HG02981 (cell line): ENCODE results near the gene SPRR2A.
"Not testable (repeated sequence)": the region's sequence is repeated elsewhere in the genome, so short reads cannot be mapped to it uniquely, and the experiment has no call there.

Source experiments
- ATAC-seq: cut with Tn5 transposase; IDR thresholded peaks from one replicate; pipeline ENCODE4 v1.9.1; 2021; ENCODE audit warnings: mild to moderate bottlenecking, moderate library complexity; ENCODE audit not compliant: unreplicated experiment

SPRR2A gene

GRCh38 chr1:153057375-153057774 is at the start of gene SPRR2A:
TSS of gene SPRR2A (minus strand) at chr1:153057512. CDS start at chr1:153056735, 777 bp downstream.
- ATAC-seq, result no peak

GRCh38 chr1:153100245-153100644 is 42.9 kb upstream of the SPRR2A start:
- no peak for ATAC-seq

- no peak for ATAC-seq
Observed at GRCh38 chr1:153099461-153100045, 42.2 kb upstream of the SPRR2A start.

- ATAC-seq, result no peak
Observed at GRCh38 chr1:153095764-153096163, 38.5 kb upstream of the SPRR2A start.

DNA sequence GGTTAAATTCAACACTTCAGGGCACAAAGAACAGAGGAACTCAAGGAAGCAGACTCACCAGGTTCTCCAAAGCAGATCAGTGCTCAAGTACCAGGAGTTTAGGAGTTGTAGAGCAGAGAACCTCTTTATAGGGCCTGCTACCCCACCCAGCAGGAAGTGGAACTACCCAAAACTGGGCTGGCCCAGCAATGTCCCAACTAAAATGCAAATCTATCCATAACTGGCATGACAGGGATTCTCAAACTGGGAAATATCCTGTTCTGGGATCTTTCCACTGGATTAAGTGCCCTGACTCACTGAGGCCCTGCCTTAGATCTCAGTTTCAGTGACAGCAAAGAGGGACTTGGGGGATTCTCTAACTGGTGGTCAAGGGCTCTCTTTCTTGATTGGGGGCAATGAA is 37.1 kb upstream of the SPRR2A start, which contains the start of gene SPRR2E:
Gene SPRR2E (minus strand): TSS at position 101 of the 400 bp plus-strand sequence. CDS start 775 bp downstream, outside the sequence.
- ATAC-seq, result no peak

GRCh38 chr1:153087652-153088051 is 30.3 kb upstream of the SPRR2A start:
- ATAC-seq, result no peak

DNA sequence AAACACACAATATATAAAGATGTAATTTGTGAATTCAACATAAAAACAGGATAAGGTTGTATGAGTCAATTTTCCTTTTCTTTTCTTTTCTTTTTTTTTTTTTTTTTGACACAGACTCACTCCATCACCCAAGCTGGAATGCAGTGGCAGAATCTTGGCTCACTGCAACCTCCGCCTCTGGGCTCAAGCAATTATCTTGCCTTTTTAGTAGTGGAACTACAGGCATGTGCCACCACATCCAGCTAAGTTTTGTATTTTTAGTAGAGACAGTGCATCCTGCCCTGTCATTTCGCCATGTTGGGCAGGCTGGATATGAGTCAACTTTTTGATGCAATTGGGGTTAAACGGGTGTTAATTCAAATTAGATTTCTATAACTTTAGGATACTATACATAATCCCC is 24.4 kb upstream of the SPRR2A start:
- no peak for ATAC-seq

- no peak for ATAC-seq
Observed at GRCh38 chr1:153072806-153073726, 15.8 kb upstream of the SPRR2A start.

GRCh38 chr1:153071511-153071910 is 14.2 kb upstream of the SPRR2A start, which contains the start of gene SPRR2B:
TSS of gene SPRR2B (minus strand) at chr1:153071611. CDS start at chr1:153070839, 772 bp downstream.
- ATAC-seq, result no peak

DNA sequence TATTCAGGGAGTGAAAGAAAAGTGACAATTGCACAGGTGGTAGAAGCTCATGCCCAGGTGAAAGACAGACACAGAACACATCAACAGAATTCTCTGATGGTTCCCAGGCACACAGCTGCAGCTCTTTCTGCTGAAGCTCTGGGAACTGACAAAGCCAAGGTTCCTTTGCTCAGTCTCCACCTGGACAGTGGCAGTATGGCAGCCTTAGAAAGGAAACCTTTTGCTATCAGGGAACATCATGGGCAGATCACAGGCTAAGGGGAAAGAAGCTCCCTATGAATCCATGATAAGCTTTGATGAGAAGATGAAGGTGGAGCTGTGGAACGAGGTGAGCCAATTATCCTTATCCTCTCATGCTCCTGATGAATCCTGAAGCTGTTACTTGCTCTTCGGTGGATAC is 12.9 kb upstream of the SPRR2A start:
- no peak for ATAC-seq

- no peak for ATAC-seq
Observed at GRCh38 chr1:153058826-153059784, 1.8 kb upstream of the SPRR2A start.

- ATAC-seq, result no peak
Observed at GRCh38 chr1:153058154-153058553, 842 bp upstream of the SPRR2A start.

GRCh38 chr1:153056111-153056510 is 1.2 kb downstream of the SPRR2A start:
- not testable (repeated sequence) for ATAC-seq

DNA sequence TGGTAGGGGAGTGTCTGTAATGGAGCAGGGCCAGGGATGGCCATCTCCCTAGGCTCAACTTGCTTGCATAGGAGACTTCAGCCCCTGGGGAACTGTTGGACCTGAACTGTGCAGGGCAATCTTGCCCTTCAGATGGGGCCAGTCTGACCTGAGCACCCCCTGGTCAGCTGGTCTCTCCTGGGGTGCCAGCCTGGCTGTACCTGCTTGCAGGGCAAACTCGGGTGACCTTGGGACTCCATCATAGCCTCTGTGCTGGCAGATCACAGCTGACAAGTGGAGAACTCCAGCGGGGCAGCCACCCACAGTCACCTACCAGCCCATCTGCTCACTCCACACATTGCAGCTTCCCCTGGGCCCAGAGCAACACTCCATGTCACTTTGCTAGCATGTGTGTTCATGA is 8.1 kb downstream of the SPRR2A start:
- ATAC-seq, result no peak

DNA sequence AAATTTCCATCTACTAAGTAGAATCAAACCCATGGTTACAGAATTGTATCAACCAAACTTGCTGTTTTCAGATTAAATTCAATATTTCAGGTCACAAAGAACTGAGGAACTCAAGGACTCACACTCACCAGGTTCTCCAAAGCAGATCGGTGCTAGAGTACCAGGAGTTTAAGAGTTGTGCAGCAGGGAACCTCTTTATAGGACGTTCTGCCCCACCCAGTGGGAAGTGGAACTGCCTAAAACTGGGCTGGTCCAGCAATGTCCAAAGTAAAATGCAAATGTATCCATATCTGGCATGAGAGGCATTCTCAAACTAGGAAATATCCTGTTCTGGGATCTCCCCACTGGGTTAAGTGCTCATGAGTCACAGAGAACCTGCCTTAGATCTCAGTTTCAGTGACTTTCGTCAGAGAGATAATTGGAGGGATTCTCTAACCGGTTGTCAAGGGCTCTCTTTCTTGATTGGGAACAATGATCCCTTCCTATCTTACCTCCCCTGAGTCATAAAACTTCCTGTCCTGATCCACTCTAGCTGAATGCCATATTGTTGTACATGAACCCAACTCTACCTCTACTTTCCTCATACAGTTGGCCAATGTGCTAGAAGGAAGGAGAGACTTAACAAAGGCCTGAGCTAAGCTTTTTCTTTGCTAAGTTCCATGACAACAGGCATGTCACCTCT is 16.2 kb downstream of the SPRR2A start, which contains the start of gene SPRR2D:
Gene SPRR2D (minus strand): TSS at position 171 of the 682 bp plus-strand sequence. CDS start 774 bp downstream, outside the sequence.
- ATAC-seq, result no peak

DNA sequence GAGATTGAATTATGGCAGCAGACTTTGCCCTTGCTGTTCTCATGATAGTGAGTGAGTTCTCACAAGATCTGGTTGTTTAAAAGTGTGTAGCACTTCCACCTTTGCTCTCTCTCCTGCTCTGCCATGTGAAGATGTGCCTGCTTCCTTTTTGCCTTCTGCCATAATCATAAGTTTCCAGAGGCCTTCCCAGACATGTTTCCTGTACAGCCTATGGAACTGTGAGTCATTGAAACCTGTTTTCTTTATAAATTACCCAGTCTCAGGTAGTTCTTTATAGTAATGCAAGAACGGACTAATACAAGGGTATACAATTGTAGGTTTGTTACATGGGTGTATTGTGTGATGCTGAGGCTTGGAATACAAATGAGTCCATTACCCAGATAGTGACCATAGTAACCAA is 22.1 kb downstream of the SPRR2A start:
- ATAC-seq, result no peak

GRCh38 chr1:153032677-153033308 is 24.5 kb downstream of the SPRR2A start:
- no peak for ATAC-seq

DNA sequence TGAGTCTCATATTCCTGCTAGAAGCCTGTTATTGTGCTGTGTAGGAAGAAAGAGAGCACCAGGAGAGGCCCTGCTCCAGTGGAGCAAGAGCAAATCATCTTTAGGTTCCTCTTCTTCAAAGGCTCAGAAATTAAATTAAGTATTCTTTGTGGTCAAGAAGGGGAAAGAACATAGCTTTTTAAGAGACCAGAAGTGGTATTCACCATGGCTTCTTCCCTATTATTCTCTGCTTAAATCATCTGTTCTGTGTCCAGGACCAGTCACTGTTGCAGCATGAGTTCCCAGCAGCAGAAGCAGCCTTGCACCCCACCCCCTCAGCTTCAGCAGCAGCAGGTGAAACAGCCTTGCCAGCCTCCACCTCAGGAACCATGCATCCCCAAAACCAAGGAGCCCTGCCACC is 25.2 kb downstream of the SPRR2A start:
- no peak for ATAC-seq

GRCh38 chr1:153030895-153031294 is 26.4 kb downstream of the SPRR2A start, which contains the start of gene SPRR1B:
TSS of gene SPRR1B (plus strand) at chr1:153031203. CDS start at chr1:153032346, 1,143 bp downstream.
- no peak for ATAC-seq

- ATAC-seq, result no peak
Observed at GRCh38 chr1:153028766-153029165, 28.5 kb downstream of the SPRR2A start.
